ENCODE measurements around the gene KIF5A. TPM values are rescaled to one million over a fixed set of nuclear protein-coding genes. Genes with fewer than 3 reads are reported as not detected.

The KIF5A gene
- total RNA-seq, 1 experiment from 2014 or later = 3.0 TPM

DNA sequence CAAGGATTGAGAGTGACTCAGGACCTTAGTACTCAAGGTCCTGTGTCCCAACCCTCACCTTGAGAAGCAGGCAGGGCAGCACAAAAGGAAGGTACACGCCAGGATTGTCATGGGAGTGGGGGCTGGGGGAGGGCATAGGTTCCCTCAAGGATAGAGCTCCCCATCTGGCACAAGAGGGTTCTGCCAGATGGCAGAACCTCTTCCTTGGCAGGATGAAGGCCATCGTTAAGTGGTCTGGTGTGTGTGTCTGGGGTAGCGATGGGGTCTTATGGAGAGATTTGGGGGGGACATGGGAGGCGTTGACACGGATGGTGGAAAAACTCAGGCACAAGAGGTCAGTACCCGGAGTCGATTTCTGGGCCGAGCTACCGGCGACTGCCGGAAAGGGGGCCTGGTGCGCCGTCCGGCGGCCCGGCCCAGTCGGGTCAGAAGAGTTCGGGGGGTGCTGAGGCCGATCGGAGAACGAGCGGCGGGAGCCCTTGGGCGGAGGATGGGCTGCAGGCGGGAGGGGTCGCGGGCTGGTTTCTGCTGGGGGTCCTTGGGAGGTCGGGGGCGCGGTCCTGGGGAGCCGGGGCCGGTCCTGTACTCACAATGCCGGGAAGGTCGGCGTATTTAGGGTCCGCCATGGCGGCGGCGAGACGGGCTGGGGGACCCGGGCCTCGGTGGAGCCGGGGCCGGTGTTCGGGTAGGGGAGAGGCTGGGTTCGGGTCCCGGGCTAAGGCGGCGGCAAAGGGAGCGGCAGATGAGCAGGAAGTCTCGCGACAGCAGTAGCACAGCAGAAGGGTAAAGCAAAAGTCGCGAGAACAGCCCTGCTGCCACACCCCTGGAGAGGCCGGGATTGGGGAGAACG is 3.2 kb upstream of the KIF5A start, which contains the start of gene DCTN2:
TSS of gene DCTN2 (minus strand) at position 755 of the 850 bp plus-strand sequence. CDS start at position 626, 129 bp downstream.
- peak within 1 kb of the TSS; percentile 92 for H3K27ac ChIP-seq (ENCODE audit: low read length)
- in situ Hi-C loops (cut with HindIII; ENCODE audit: low pct_unique_long_range_greater_than_20kb, low sequenced_read_pairs) (no loop called here), intact Hi-C loops (cut with micrococcal nuclease; ENCODE audit: unreplicated experiment) (no loop called here)
- no TSS peak for BruUV-seq (replicated peaks)
- TF ChIP-seq TCF7L2 (IDR thresholded peaks at IDR 0.05; ENCODE audit: low read depth, low read length) = peak; percentile 66
- TF ChIP-seq POLR2AphosphoS5 (IDR thresholded peaks at IDR 0.05; ENCODE audit: low read depth, low read length) = peak; percentile 80
- no peak for TF ChIP-seq CTCF (IDR thresholded peaks at IDR 0.05)
- TF ChIP-seq SIN3A (IDR thresholded peaks at IDR 0.05; ENCODE audit: borderline replicate concordance, insufficient read depth, low read depth, low read length) = peak; percentile 51; the same call in 1 of the 2 replicates
- TF ChIP-seq, protein P1, sequence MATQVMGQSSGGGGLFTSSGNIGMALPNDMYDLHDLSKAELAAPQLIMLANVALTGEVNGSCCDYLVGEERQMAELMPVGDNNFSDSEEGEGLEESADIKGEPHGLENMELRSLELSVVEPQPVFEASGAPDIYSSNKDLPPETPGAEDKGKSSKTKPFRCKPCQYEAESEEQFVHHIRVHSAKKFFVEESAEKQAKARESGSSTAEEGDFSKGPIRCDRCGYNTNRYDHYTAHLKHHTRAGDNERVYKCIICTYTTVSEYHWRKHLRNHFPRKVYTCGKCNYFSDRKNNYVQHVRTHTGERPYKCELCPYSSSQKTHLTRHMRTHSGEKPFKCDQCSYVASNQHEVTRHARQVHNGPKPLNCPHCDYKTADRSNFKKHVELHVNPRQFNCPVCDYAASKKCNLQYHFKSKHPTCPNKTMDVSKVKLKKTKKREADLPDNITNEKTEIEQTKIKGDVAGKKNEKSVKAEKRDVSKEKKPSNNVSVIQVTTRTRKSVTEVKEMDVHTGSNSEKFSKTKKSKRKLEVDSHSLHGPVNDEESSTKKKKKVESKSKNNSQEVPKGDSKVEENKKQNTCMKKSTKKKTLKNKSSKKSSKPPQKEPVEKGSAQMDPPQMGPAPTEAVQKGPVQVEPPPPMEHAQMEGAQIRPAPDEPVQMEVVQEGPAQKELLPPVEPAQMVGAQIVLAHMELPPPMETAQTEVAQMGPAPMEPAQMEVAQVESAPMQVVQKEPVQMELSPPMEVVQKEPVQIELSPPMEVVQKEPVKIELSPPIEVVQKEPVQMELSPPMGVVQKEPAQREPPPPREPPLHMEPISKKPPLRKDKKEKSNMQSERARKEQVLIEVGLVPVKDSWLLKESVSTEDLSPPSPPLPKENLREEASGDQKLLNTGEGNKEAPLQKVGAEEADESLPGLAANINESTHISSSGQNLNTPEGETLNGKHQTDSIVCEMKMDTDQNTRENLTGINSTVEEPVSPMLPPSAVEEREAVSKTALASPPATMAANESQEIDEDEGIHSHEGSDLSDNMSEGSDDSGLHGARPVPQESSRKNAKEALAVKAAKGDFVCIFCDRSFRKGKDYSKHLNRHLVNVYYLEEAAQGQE (IDR thresholded peaks at IDR 0.05; ENCODE audit: insufficient read depth in 1 of 2, low read depth in 2 of 2, low read length in 1 of 2) = no peak
- ChIA-PET POLR2A (interaction anchor here (0.7 kb wide), 1 partner anchor 20 kb away, joined by 3 read pairs; no protein-coding TSS in a partner anchor), CTCF (interaction anchor here (0.7 kb wide), 1 partner anchor 545 kb away, joined by 4 read pairs; no protein-coding TSS in a partner anchor)
- H3K9me3 ChIP-seq (ENCODE audit: control insufficient read depth, insufficient read depth, low read depth, low read length) = no peaks in the 10 kb centered on the region
- DNase-seq (ENCODE audit: low read depth, low spot score) = peak; percentile 93
- peak; percentile 99 for ATAC-seq
- no peaks in the 10 kb centered on the region for H3K27me3 ChIP-seq (ENCODE audit: control insufficient read depth, insufficient read depth, low read length)
- H3K36me3 ChIP-seq (ENCODE audit: control insufficient read depth, insufficient read depth, low read length) = peaks cover 4% of the 10 kb centered on the region; the same call in 1 of the 2 replicates
- H3K4me1 ChIP-seq (ENCODE audit: control insufficient read depth, insufficient read depth, low read length) = peaks cover 20% of the 10 kb centered on the region
- peak within 1 kb of the TSS; percentile 88 to 98 for H3K4me3 ChIP-seq (ENCODE audit: low read depth in 2 of 2, low read length in 2 of 2)

GRCh38 chr12:57547288-57548012 is 2.4 kb upstream of the KIF5A start:
- Histone ChIP-seq H3K9me3 (ENCODE audit: control insufficient read depth, insufficient read depth, low read depth, low read length) (no peaks in the 10 kb centered on the region), H3K36me3 (ENCODE audit: control insufficient read depth, insufficient read depth, low read length) (peaks cover 4% of the 10 kb centered on the region; the same call in 1 of the 2 replicates), H3K27ac (ENCODE audit: low read length) (peak overlapping the region; percentile 58), H3K4me1 (ENCODE audit: control insufficient read depth, insufficient read depth, low read length) (peaks cover 20% of the 10 kb centered on the region), H3K4me3 (ENCODE audit: low read depth in 2 of 2, low read length in 2 of 2) (peak overlapping the region; percentile 88 to 98), H3K27me3 (ENCODE audit: control insufficient read depth, insufficient read depth, low read length) (no peaks in the 10 kb centered on the region)
- ATAC-seq = no peak
- in situ Hi-C loops (cut with HindIII; ENCODE audit: low pct_unique_long_range_greater_than_20kb, low sequenced_read_pairs) (no loop called here), intact Hi-C loops (cut with micrococcal nuclease; ENCODE audit: unreplicated experiment) (no loop called here)
- CTCF ChIA-PET = no interaction called here
- POLR2A ChIA-PET = no interaction called here
- no TSS peak for BruUV-seq (replicated peaks)
- DNase-seq (ENCODE audit: low read depth, low spot score) = no peak
- TF ChIP-seq, protein P1 (IDR thresholded peaks at IDR 0.05; ENCODE audit: insufficient read depth in 1 of 2, low read depth in 2 of 2, low read length in 1 of 2) = no peak
- TF ChIP-seq POLR2AphosphoS5 (IDR thresholded peaks at IDR 0.05; ENCODE audit: low read depth, low read length) (no peak), SIN3A (IDR thresholded peaks at IDR 0.05; ENCODE audit: borderline replicate concordance, insufficient read depth, low read depth, low read length) (no peak), TCF7L2 (IDR thresholded peaks at IDR 0.05; ENCODE audit: low read depth, low read length) (no peak), CTCF (IDR thresholded peaks at IDR 0.05) (no peak)
